Measurements from ENCODE around the gene ATP4A.
A peak's percentile ranks its signal among the peaks of the same experiment; 100 is the strongest.

ATP4A gene

GRCh38 chr19:35552534-35553384 lies 10.7 kb downstream of the ATP4A start:
- in situ Hi-C loops (cut with HindIII; ENCODE audit: low pct_unique_long_range_greater_than_20kb, low sequenced_read_pairs): no loop called here
- DNase-seq (ENCODE audit: low read depth in 1 of 2, low spot score in 1 of 2): no peak
- TF ChIP-seq JUND (IDR thresholded peaks at IDR 0.05; ENCODE audit: low read depth): no peak

DNA sequence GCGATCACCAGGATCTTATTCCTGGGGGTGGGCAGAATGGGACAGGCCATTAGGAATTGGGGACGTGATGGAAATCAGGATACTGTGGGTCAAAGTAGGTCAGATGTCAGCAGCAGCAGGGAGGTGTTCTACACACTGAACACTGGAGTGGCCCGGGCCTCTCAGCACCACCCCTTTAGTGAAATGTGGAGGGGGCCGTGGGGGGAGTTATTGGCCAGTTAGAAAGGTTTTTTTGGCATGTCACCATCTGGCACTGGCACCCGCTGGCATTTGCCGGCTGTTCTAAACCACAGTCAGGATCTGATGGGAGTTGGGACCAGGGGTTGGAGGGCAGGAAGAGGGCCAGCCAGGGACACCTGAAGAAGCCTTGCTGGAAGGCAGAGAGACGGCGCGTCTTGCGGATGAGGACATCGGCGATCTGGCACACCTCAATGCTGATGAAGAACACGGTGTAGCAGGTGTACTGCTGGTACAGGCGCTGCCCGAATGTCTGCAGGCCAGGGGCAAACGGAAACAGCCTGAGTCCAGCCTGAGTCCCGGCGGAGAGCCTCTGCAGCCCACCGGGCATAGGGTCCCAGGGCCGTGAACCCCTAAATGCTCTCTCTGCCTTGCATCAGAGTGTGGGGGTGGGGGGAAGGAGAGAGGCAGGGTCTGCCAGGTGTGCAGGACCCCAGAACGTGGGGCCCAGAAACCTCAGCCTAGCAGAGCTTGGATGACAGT lies 12.2 kb downstream of the ATP4A start:
- in situ Hi-C loops (cut with HindIII; ENCODE audit: low pct_unique_long_range_greater_than_20kb, low sequenced_read_pairs): no loop called here
- TF ChIP-seq JUND (IDR thresholded peaks at IDR 0.05; ENCODE audit: low read depth): no peak

DNA sequence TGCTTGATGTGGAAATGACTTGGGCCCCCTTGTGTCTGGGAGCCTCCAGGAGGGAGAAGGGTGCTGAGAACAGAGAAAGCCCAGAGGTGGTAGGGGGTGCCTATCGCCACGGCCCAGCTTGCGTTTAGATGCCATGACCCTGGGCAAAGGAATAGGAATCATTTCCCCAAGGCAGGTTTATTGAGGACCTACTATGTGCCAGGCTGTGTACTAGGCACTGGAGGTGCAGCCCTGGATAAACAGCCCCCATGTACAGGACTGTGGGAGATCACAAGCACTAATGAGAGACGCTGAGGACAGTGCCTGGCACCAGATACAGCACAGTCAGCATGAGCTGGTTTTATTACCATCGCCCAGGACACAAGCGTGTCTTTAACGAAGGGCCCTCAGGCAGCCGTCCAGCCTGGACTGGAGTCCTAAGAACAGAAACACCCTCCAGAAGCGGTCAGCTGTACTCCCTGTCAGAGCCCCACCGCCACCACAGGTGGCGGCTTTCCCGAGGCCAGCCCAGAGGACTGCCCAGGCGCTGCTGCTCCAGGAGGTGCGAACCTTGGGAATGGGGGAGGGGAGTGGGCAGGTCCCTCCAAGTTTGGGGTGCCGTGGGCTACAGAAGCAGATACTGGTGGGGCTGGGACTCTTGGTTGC lies 13.5 kb downstream of the ATP4A start:
- in situ Hi-C loops (cut with HindIII; ENCODE audit: low pct_unique_long_range_greater_than_20kb, low sequenced_read_pairs): no loop called here
- no peak for DNase-seq (ENCODE audit: low read depth in 1 of 2, low spot score in 1 of 2)
- TF ChIP-seq JUND (IDR thresholded peaks at IDR 0.05; ENCODE audit: low read depth): no peak

More for the DNA sequence above, 12.2 kb downstream of the ATP4A start:
- no peak for DNase-seq (ENCODE audit: low read depth in 1 of 2, low spot score in 1 of 2)

GRCh38 chr19:35549174-35549788 lies 14.2 kb downstream of the ATP4A start:
- peak; percentile 63 to 79 for DNase-seq (ENCODE audit: low read depth in 1 of 2, low spot score in 1 of 2)
- in situ Hi-C loops (cut with HindIII; ENCODE audit: low pct_unique_long_range_greater_than_20kb, low sequenced_read_pairs): no loop called here
- no peak for TF ChIP-seq JUND (IDR thresholded peaks at IDR 0.05; ENCODE audit: low read depth)

DNA sequence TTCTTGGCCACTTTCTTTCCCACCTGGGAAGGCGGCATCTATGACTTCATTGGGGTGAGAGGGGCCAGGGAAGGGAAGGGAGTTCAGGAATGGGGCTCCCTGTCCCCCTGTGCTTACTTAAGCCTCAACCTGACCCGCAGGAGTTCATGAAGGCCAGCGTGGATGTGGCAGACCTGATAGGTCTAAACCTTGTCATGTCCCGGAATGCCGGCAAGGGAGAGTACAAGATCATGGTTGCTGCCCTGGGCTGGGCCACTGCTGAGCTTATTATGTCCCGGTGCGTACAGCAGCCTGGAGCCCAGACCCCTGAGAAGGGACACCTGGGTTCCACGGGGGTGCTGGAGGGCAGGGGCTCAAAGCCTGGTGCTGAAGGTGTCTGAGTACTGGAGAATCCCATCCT lies 16.9 kb downstream of the ATP4A start:
- DNase-seq (ENCODE audit: low read depth in 1 of 2, low spot score in 1 of 2): no peak
- in situ Hi-C loops (cut with HindIII; ENCODE audit: low pct_unique_long_range_greater_than_20kb, low sequenced_read_pairs): no loop called here
- TF ChIP-seq JUND (IDR thresholded peaks at IDR 0.05; ENCODE audit: low read depth): no peak

DNA sequence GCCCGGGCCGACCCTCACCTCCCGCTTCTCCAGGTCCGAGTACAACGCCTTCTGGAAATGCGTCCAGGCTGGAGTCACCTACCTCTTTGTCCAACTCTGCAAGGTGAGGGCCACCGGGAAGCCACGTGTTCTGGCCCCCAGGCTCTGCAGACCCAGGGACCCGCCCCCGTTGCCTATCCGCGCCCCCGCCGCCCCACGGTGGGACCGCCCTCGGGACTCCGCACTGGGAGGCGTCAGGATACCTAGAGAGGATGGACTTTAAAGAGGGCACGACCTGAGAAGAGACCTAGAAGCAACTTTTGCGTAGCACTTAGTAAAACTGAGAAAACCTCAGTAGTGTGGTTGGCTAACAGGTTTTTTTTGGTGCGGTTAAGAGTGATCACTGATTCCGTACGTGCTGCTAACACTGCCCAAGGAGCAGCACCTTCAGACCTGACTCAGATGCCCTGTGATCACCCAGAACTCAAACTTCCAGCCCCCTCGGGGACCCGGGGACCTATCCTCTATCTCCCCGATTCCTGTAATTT lies 17.5 kb downstream of the ATP4A start:
- in situ Hi-C loops (cut with HindIII; ENCODE audit: low pct_unique_long_range_greater_than_20kb, low sequenced_read_pairs): no loop called here
- peak; percentile 25 to 48 for DNase-seq (ENCODE audit: low read depth in 1 of 2, low spot score in 1 of 2)

DNA sequence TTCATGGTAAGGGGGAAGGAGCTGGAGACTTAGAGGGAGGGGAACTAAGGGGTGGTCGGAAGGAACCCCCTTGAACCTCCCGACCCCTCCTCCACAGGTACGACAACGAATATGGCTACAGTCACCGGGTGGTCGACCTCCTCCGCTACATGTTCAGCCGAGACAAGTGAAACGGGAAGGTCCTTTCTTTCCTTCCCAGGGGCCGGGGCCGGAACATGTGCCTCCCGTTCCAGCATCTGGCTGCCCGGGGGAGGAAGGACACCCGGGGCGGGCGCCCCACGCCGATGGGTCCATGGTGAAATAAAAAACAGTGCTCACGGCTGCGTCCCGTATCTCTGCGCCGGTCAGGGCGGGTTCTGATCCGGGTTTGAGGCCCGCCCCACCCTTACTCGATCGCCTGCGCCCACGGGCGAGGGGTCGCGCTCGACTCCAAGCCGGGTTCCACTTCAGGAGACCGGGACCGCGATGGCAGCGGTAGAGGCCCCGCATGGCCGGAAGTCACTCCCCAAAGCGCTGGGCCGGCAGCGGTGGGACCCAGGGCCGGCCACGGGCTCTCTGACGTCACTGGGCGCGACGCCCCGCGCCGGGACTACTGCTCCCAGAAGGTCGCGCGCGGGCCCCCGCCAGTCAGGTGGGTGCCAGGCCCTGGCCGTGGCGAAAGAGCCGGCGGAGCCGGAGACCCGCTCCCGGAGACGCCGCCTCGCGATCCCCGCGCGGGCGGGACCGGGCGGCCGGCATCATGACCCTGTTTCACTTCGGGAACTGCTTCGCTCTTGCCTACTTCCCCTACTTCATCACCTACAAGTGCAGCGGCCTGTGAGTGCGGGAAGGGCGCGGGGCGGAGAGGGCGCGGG lies 18.2 kb downstream of the ATP4A start, which contains the start of gene TMEM147:
Gene TMEM147 (plus strand): TSS at position 626 of the 854 bp plus-strand sequence. CDS start 114 bp downstream, at position 740.
- DNase-seq (ENCODE audit: low read depth in 1 of 2, low spot score in 1 of 2): peak; percentile 87 to 95
- no peak for TF ChIP-seq JUND (IDR thresholded peaks at IDR 0.05; ENCODE audit: low read depth)
- in situ Hi-C loops (cut with HindIII; ENCODE audit: low pct_unique_long_range_greater_than_20kb, low sequenced_read_pairs): no loop called here

More for the DNA sequence above, 17.5 kb downstream of the ATP4A start:
- TF ChIP-seq JUND (IDR thresholded peaks at IDR 0.05; ENCODE audit: low read depth): no peak

- in situ Hi-C loops (cut with HindIII; ENCODE audit: low pct_unique_long_range_greater_than_20kb, low sequenced_read_pairs): no loop called here
- no peak for DNase-seq (ENCODE audit: low read depth in 1 of 2, low spot score in 1 of 2)
- no peak for TF ChIP-seq JUND (IDR thresholded peaks at IDR 0.05; ENCODE audit: low read depth)
Observed at GRCh38 chr19:35544110-35544802, 19.2 kb downstream of the ATP4A start.

GRCh38 chr19:35543280-35544109 lies 20.0 kb downstream of the ATP4A start:
- TF ChIP-seq JUND (IDR thresholded peaks at IDR 0.05; ENCODE audit: low read depth): no peak
- in situ Hi-C loops (cut with HindIII; ENCODE audit: low pct_unique_long_range_greater_than_20kb, low sequenced_read_pairs): no loop called here
- DNase-seq (ENCODE audit: low read depth in 1 of 2, low spot score in 1 of 2): no peak

- in situ Hi-C loops (cut with HindIII; ENCODE audit: low pct_unique_long_range_greater_than_20kb, low sequenced_read_pairs): no loop called here
- no peak for TF ChIP-seq JUND (IDR thresholded peaks at IDR 0.05; ENCODE audit: low read depth)
- DNase-seq (ENCODE audit: low read depth in 1 of 2, low spot score in 1 of 2): no peak
Observed at GRCh38 chr19:35542209-35542608, 21.2 kb downstream of the ATP4A start.
